IMR-90 (cell line): ENCODE results near the gene NXPE2. TPM values are rescaled to one million over a fixed set of nuclear protein-coding genes. Genes with fewer than 3 reads are reported as not detected.

Source experiments
- ATAC-seq: fragments of 200-7000 bp; cut with Tn5 transposase; 2 replicates; pipeline ENCODE4 v1.9.1; 2020; ENCODE audit warnings: low read depth, mild to moderate bottlenecking, moderate library complexity
- BruUV-seq: library from RNA; stranded (reverse); fragments of 400-500 nt; replicated peaks from 2 replicates; lab custom pipeline; 2021; lab: Mats Ljungman, UMichigan
- CTCF ChIA-PET: fragments of 300-600 bp; formaldehyde crosslinking; extraction: SDS; loops from one replicate; lab custom pipeline; 2021; ENCODE audit warnings: antibody characterized with exemption; lab: Yijun Ruan, JAX
- POLR2A ChIA-PET: fragments of 300-600 bp; sonication (Branson Sonifier 250); formaldehyde crosslinking; loops from one replicate; lab custom pipeline; 2022; ENCODE audit warnings: antibody characterized with exemption; ENCODE audit not compliant: unreplicated experiment; lab: Charles Lee
- DNase-seq: peaks from one replicate; pipeline ENCODE4 v3.0.0; 2013
- H2AFZ ChIP-seq: replicated peaks from 2 replicates; pipeline ENCODE3; 2013; ENCODE audit warnings: low read length, mild to moderate bottlenecking; ENCODE audit not compliant: poor library complexity
- H2AK5ac ChIP-seq: 2 replicates; pipeline ENCODE4 v1.6.1; 2013; ENCODE audit warnings: low read depth, low read length, inconsistent platforms
- H2AK9ac ChIP-seq: replicated peaks from 2 replicates; pipeline ENCODE3; 2013; ENCODE audit warnings: mild to moderate bottlenecking, low read depth, low read length, moderate library complexity; ENCODE audit not compliant: poor library complexity
- H2BK120ac ChIP-seq: 2 replicates; pipeline ENCODE4 v1.6.1; 2013; ENCODE audit warnings: low read depth, low read length, inconsistent platforms
- H2BK15ac ChIP-seq: 3 replicates; pipeline ENCODE4 v1.6.1; 2013; ENCODE audit warnings: low read depth, low read length, inconsistent platforms
- H2BK20ac ChIP-seq: 2 replicates; pipeline ENCODE4 v1.6.1; 2013; ENCODE audit warnings: low read depth, mild to moderate bottlenecking, inconsistent platforms, low read length, moderate library complexity
- H2BK5ac ChIP-seq: 2 replicates; pipeline ENCODE4 v1.6.1; 2013; ENCODE audit warnings: mild to moderate bottlenecking, low read depth, low read length, inconsistent platforms; ENCODE audit not compliant: poor library complexity, severe bottlenecking
- H3K14ac ChIP-seq: replicated peaks from 2 replicates; pipeline ENCODE4 v1.6.1; 2013; ENCODE audit warnings: low read depth, low read length, inconsistent platforms
- H3K18ac ChIP-seq: 2 replicates; pipeline ENCODE4 v1.6.1; 2013; ENCODE audit warnings: low read depth, low read length, control low read depth
- H3K23ac ChIP-seq: 2 replicates; pipeline ENCODE4 v1.6.1; 2013; ENCODE audit warnings: low read depth, low read length, inconsistent platforms
- H3K27ac ChIP-seq: 2 replicates; pipeline ENCODE4 v1.5.1; 2013; ENCODE audit warnings: mild to moderate bottlenecking, control low read depth, low read length; ENCODE audit not compliant: insufficient read depth
- H3K27me3 ChIP-seq: 2 replicates; pipeline ENCODE4 v1.6.1; 2013; ENCODE audit warnings: low read length; ENCODE audit not compliant: control insufficient read depth, insufficient read depth
- H3K36me3 ChIP-seq: 2 replicates; pipeline ENCODE4 v1.6.1; 2013; ENCODE audit warnings: low read length, mixed read lengths; ENCODE audit not compliant: control insufficient read depth, insufficient read depth
- H3K4ac ChIP-seq: 2 replicates; pipeline ENCODE4 v1.6.1; 2013; ENCODE audit warnings: low read depth, low read length, inconsistent platforms
- H3K4me1 ChIP-seq: 2 replicates; pipeline ENCODE4 v1.6.1; 2013; ENCODE audit warnings: low read length, mixed read lengths; ENCODE audit not compliant: control insufficient read depth, insufficient read depth
- H3K4me2 ChIP-seq: 2 replicates; pipeline ENCODE4 v1.6.1; 2013; ENCODE audit warnings: low read depth, mild to moderate bottlenecking, control low read depth, low read length, moderate library complexity
- H3K4me3 ChIP-seq: 2 replicates; pipeline ENCODE4 v1.5.1; 2013; ENCODE audit warnings: low read depth, mild to moderate bottlenecking, control low read depth, low read length, moderate library complexity; ENCODE audit not compliant: insufficient read depth
- H3K56ac ChIP-seq: 2 replicates; pipeline ENCODE4 v1.6.1; 2013; ENCODE audit warnings: low read length, inconsistent platforms; ENCODE audit not compliant: insufficient read depth; ENCODE audit errors: extremely low read depth
- H3K79me1 ChIP-seq, 2 experiments: 2 replicates each; pipeline ENCODE4 v1.6.1; 2013; ENCODE audit warnings: low read length in 2 of 2, inconsistent platforms in 1 of 2, low read depth in 1 of 2
- H3K9ac ChIP-seq: 2 replicates; pipeline ENCODE4 v1.6.1; 2013; ENCODE audit warnings: low read depth, low read length, control low read depth
- H3K9me1 ChIP-seq: 2 replicates; pipeline ENCODE4 v1.6.1; 2013; ENCODE audit warnings: low read length, inconsistent platforms; ENCODE audit not compliant: insufficient read depth
- H3K9me3 ChIP-seq: 2 replicates; pipeline ENCODE4 v1.6.1; 2013; ENCODE audit warnings: low read length; ENCODE audit not compliant: control insufficient read depth, insufficient read depth
- H4K20me1 ChIP-seq: 2 replicates; pipeline ENCODE4 v1.6.1; 2013; ENCODE audit warnings: low read length, inconsistent platforms; ENCODE audit not compliant: insufficient read depth
- H4K5ac ChIP-seq: 2 replicates; pipeline ENCODE4 v1.6.1; 2013; ENCODE audit warnings: mild to moderate bottlenecking, low read depth, low read length, control low read depth
- H4K8ac ChIP-seq, 2 experiments: 2 replicates each; pipeline ENCODE4 v1.6.1; 2013; ENCODE audit warnings: low read depth in 2 of 2, low read length in 2 of 2, control low read depth in 1 of 2, inconsistent platforms in 1 of 2
- H4K91ac ChIP-seq: 2 replicates; pipeline ENCODE4 v1.6.1; 2013; ENCODE audit warnings: low read depth, low read length, inconsistent platforms; ENCODE audit not compliant: insufficient read depth
- MXI1 ChIP-seq: IDR thresholded peaks from 2 replicates; pipeline ENCODE4 v1.6.1; 2012; ENCODE audit warnings: low read depth, mild to moderate bottlenecking, low read length, moderate library complexity, borderline replicate concordance
- dilution Hi-C: fragments of 300-500 bp; cut with HindIII; formaldehyde crosslinking; loops from one replicate; pipeline ENCODE4 v1.14.3; 2018; ENCODE audit warnings: low sequenced_read_pairs; ENCODE audit not compliant: unreplicated experiment
- in situ Hi-C: fragments of 300-500 bp; cut with MboI; formaldehyde crosslinking; loops from 3 replicates; pipeline ENCODE4 v1.14.3; 2019; ENCODE audit warnings: low sequenced_read_pairs, inconsistent platforms, mixed read lengths
- intact Hi-C: fragments of 100-400 bp; cut with micrococcal nuclease; formaldehyde crosslinking; loops from 2 replicates; pipeline ENCODE4 v1.10.0; 2022
- polyA plus RNA-seq, 3 experiments: library from polyadenylated mRNA; depleted of rRNA; stranded (reverse); fragments of >200 nt; gene quantifications; 2 replicates each; pipeline ENCODE4 v1.2.3, GENCODE V29; 2012; ENCODE audit warnings: low replicate concordance in 1 of 3
- total RNA-seq: library from RNA; depleted of rRNA; stranded (reverse); fragments of >200 nt; gene quantifications from 2 replicates; pipeline ENCODE4 v1.2.3, GENCODE V29; 2012

Gene NXPE2
- total and polyA plus RNA-seq, 2 of the 4 experiments (the other 2 are of a cell fraction), result not detected

DNA sequence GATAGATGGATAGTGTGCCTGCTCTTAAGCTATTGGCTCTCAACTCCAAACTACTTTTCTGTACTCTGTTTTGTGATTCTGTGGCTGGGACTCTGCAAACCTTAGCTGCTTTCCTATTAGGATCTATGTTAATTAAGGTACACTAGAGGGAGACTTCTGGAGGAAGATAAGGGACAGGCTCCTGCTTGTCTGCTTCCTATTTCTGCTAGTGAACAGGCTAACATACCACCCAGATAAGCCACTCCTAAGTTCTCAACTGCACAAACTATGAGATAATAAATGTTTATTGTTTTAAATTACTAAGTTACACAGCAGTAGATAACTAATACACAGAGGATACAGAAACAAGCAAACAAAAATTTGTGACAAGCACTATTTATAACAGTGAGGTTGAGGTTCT lies 10.2 kb upstream of the NXPE2 start:
- ATAC-seq, result no peak
- H2AFZ ChIP-seq, result no peak overlapping the region
- H4K20me1 ChIP-seq, result no peaks in the 10 kb centered on the region
- no peaks in the 10 kb centered on the region for H3K4me1 ChIP-seq
- no peaks in the 10 kb centered on the region for H3K9me3 ChIP-seq
- no peak overlapping the region for H3K56ac ChIP-seq
- H4K5ac ChIP-seq, result no peak overlapping the region
- ChIA-PET CTCF (interaction anchor here (0.6 kb wide), 1 partner anchor 14 kb away, joined by 3 read pairs; no protein-coding TSS in a partner anchor), POLR2A (no interaction called here)
- H2BK15ac ChIP-seq, result no peak overlapping the region
- H2BK5ac ChIP-seq, result no peak overlapping the region
- no peak overlapping the region for H2BK20ac ChIP-seq
- no peak overlapping the region for H2AK9ac ChIP-seq
- no peak overlapping the region for H3K14ac ChIP-seq
- H3K79me1 ChIP-seq, result no peaks in the 10 kb centered on the region
- no peak overlapping the region for H2AK5ac ChIP-seq
- H3K4ac ChIP-seq, result no peak overlapping the region
- no peak overlapping the region for H3K18ac ChIP-seq
- no peaks in the 10 kb centered on the region for H3K36me3 ChIP-seq
- no peak for DNase-seq
- no peak overlapping the region for H3K9ac ChIP-seq
- H2BK120ac ChIP-seq, result no peak overlapping the region
- intact Hi-C loops (no loop called here), dilution Hi-C loops (no loop called here), in situ Hi-C loops (no loop called here)
- no TSS peak for BruUV-seq
- H4K8ac ChIP-seq, result no peak overlapping the region
- no peak for TF ChIP-seq MXI1
- no peak overlapping the region for H3K27ac ChIP-seq
- H3K9me1 ChIP-seq, result no peaks in the 10 kb centered on the region
- no peak overlapping the region for H4K91ac ChIP-seq
- no peak overlapping the region for H3K4me3 ChIP-seq
- H3K27me3 ChIP-seq, result no peaks in the 10 kb centered on the region
- no peak overlapping the region for H3K23ac ChIP-seq
- no peak overlapping the region for H3K4me2 ChIP-seq
